Upper lobe of right lung (tissue), 1 donor: Measurements from ENCODE around the gene IGF2R. TPM values are rescaled to one million over a fixed set of nuclear protein-coding genes. Genes with fewer than 3 reads are reported as not detected.

ENCODE experiments used
- ATAC-seq: fragments of 200-7000 bp; cut with Tn5 transposase; one replicate; pipeline ENCODE4 v1.9.1; 2020; ENCODE audit warnings: mild to moderate bottlenecking, moderate library complexity
- DNase-seq: peaks from one replicate; pipeline ENCODE4 v3.0.0-alpha.2; 2020
- H3K27ac ChIP-seq: fragments of 200-600 bp; one replicate; pipeline ENCODE4 v1.8.0; 2022
- H3K27me3 ChIP-seq: fragments of 200-600 bp; one replicate; pipeline ENCODE4 v1.8.0; 2022; ENCODE audit warnings: mild to moderate bottlenecking
- H3K36me3 ChIP-seq: fragments of 200-600 bp; one replicate; pipeline ENCODE4 v1.8.0; 2022
- H3K4me1 ChIP-seq: fragments of 200-600 bp; one replicate; pipeline ENCODE4 v1.8.0; 2022
- H3K4me3 ChIP-seq: fragments of 200-600 bp; one replicate; pipeline ENCODE4 v1.8.0; 2022; ENCODE audit warnings: mild to moderate bottlenecking
- H3K9me3 ChIP-seq: fragments of 200-600 bp; one replicate; pipeline ENCODE4 v1.8.0; 2022
- intact Hi-C: fragments of 100-400 bp; cut with DNase I; formaldehyde crosslinking; loops from one replicate; pipeline ENCODE4 v1.11.0; 2022
- total RNA-seq: library from RNA; stranded (reverse); fragmentation: NEBNext Ultra II Directional; extraction: Animal tissue kit (Norgen Biotek cat#: 25700); gene quantifications from one replicate; pipeline ENCODE4 v1.2.1, GENCODE V29; 2021
- TF ChIP-seq, protein P1 (sequence below): fragments of 200-600 bp; IDR thresholded peaks from one replicate; pipeline ENCODE4 v1.8.0; 2022; ENCODE audit warnings: antibody characterized with exemption
- donor health status: DM: no; HTN: yes; CAD: no; lungs with severe emphysema.

The IGF2R gene
- total RNA-seq, 1 donor from 2014 or later, result 144 TPM

DNA sequence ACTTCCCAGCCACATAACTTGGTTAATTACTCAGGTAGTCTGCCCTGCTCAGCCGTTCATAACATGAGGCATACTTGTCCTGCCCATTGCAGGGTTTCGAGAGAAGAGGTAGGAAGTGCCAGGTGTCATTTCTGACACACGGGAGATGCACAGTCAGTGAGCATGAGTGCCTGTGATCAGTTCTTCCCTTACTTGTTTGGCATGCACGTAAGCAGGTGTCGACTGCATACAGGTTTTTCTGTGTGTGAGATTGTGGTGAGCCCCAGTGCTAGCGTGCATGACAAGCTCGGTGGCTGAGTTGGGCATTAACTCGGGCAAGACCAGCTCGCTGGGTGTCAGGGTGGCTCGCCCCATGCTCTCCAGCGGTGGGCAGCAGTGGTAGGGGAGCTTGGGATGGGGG, 101.5 kb downstream of the IGF2R start:
- no peak for DNase-seq

DNA sequence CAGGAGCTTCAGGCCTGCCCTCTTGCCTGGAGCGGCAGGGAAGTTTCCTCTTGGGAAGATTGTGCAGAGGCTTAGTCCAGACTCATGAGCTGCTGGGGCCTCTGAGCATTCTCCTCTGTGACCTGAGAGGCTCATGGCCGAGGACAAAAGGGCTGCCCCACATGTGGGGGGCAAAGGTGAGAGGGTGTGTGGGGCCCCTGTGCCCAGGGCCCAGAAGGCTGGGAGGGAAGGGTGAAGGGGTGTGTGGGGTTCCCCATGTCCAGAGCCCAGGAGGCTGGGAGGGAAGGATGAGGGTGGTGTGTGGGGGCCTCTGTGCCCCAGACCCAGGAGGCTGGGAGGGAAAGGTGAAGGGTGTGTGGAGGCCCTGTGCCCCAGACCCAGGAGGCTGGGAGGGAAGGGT, 101.9 kb downstream of the IGF2R start:
- intact Hi-C loops, result no loop called here
- TF ChIP-seq, protein P1, sequence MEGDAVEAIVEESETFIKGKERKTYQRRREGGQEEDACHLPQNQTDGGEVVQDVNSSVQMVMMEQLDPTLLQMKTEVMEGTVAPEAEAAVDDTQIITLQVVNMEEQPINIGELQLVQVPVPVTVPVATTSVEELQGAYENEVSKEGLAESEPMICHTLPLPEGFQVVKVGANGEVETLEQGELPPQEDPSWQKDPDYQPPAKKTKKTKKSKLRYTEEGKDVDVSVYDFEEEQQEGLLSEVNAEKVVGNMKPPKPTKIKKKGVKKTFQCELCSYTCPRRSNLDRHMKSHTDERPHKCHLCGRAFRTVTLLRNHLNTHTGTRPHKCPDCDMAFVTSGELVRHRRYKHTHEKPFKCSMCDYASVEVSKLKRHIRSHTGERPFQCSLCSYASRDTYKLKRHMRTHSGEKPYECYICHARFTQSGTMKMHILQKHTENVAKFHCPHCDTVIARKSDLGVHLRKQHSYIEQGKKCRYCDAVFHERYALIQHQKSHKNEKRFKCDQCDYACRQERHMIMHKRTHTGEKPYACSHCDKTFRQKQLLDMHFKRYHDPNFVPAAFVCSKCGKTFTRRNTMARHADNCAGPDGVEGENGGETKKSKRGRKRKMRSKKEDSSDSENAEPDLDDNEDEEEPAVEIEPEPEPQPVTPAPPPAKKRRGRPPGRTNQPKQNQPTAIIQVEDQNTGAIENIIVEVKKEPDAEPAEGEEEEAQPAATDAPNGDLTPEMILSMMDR, result no peak
- Histone ChIP-seq H3K4me1 (no peaks in the 10 kb centered on the region), H3K4me3 (no peak overlapping the region), H3K9me3 (no peaks in the 10 kb centered on the region), H3K27ac (no peak overlapping the region), H3K27me3 (no peaks in the 10 kb centered on the region), H3K36me3 (peaks cover 96% of the 10 kb centered on the region)
- ATAC-seq (no peak), DNase-seq (no peak)

More for the DNA sequence above, 101.5 kb downstream of the IGF2R start:
- intact Hi-C loops, result no loop called here
- no peaks in the 10 kb centered on the region for H3K27me3 ChIP-seq
- no peak overlapping the region for H3K4me3 ChIP-seq
- H3K4me1 ChIP-seq, result no peaks in the 10 kb centered on the region
- no peak for ATAC-seq
- H3K36me3 ChIP-seq, result peaks cover 94% of the 10 kb centered on the region
- no peaks in the 10 kb centered on the region for H3K9me3 ChIP-seq
- no peak overlapping the region for H3K27ac ChIP-seq
- TF ChIP-seq, protein P1, result no peak

DNA sequence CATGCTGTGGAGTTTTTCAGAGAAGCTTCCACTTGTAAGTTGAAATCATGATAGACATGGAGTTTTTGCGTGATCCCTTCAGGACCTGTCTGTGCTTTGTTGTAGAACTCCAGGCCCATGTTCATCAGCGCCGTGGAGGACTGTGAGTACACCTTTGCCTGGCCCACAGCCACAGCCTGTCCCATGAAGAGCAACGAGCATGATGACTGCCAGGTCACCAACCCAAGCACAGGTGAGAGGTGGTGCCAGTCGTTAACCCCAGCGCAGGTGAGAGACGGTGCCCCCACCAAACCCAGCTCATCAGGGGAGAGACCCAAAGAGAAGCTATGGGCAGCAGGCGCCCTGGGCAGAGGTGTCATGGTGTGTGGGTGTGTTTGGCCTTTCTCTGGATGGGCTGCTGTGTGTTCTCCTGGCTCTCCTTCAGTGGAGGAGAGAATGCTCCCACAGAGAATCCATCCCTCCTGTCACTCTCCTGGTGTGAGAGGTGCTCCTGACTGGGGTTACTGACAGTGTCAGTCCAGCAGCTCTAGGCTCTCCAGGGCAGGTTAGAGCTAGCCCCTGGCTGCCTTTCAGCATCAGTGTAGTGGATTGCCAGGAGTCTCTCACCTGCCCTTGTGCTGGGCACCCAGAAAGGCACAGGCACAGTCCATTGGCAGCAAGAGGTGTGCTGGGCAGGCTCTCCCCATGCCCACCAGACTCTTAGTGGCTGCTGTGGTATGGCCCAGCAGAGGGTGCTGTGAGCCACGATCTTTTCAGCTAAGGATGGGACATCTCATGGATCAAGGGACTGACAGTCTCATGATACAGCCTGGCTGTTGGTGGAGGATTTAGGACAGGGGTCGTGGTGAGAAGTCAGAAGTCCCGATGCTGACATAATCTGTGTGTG, 103.2 kb downstream of the IGF2R start:
- DNase-seq, result no peak
- intact Hi-C loops, result no loop called here
- H3K36me3 ChIP-seq, result peaks cover 96% of the 10 kb centered on the region
- TF ChIP-seq, protein P1, result peak; percentile 17
- no peak overlapping the region for H3K27ac ChIP-seq
- peak; percentile 8 for ATAC-seq
- H3K27me3 ChIP-seq, result no peaks in the 10 kb centered on the region
- H3K9me3 ChIP-seq, result no peaks in the 10 kb centered on the region
- no peak overlapping the region for H3K4me3 ChIP-seq
- no peaks in the 10 kb centered on the region for H3K4me1 ChIP-seq

DNA sequence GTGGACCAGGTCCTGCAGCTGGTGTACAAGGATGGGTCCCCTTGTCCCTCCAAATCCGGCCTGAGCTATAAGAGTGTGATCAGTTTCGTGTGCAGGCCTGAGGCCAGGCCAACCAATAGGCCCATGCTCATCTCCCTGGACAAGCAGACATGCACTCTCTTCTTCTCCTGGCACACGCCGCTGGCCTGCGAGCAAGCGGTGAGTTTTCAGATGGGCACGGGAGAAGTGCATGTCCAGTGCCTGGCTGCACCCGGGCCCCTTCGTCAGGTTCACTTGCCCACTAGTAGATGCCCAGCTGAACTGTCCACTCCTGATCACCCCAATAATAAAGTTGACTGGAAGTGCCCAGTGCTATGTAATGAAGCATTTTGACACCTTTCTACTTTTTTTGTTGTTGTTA, 104.4 kb downstream of the IGF2R start:
- no peaks in the 10 kb centered on the region for H3K4me1 ChIP-seq
- no peak overlapping the region for H3K27ac ChIP-seq
- no peaks in the 10 kb centered on the region for H3K27me3 ChIP-seq
- H3K4me3 ChIP-seq, result no peak overlapping the region
- no peak for ATAC-seq
- TF ChIP-seq, protein P1, result no peak
- no peak for DNase-seq
- H3K9me3 ChIP-seq, result no peaks in the 10 kb centered on the region
- peaks cover 99% of the 10 kb centered on the region for H3K36me3 ChIP-seq
- intact Hi-C loops, result no loop called here

DNA sequence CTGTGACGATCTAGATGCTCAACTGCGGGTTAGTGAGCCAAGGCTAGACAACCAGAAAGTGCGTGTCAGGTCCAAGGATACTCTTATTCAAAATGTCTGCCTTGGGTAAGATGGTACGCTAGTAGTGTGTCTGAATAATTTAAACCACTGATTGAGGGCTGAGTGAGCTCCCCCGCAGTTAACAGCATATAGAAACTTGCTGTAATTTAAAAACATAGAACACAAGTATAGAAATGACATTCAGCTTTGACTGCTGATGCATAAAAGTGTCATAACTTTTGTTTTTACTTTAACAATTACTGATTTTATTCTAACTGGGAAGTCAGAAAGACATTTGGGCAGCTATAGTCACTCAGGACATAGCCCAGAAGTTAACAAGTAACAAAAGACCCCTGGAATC, 107.1 kb downstream of the IGF2R start:
- H3K9me3 ChIP-seq, result no peaks in the 10 kb centered on the region
- peaks cover 99% of the 10 kb centered on the region for H3K36me3 ChIP-seq
- TF ChIP-seq, protein P1, result no peak
- intact Hi-C loops, result no loop called here
- H3K4me1 ChIP-seq, result no peaks in the 10 kb centered on the region
- H3K4me3 ChIP-seq, result no peak overlapping the region
- DNase-seq, result no peak
- no peak for ATAC-seq
- H3K27me3 ChIP-seq, result no peaks in the 10 kb centered on the region
- H3K27ac ChIP-seq, result no peak overlapping the region
